Fibroblast of skin of right quadriceps (primary cell): ENCODE data around the gene H6PD.

ENCODE experiments used
- DNase-seq: peaks from one replicate; pipeline ENCODE4 v3.0.0-alpha.2; 2013

The H6PD gene

GRCh38 chr1:9241891-9242290, 7.3 kb downstream of the H6PD start:
- DNase-seq: no peak

DNA sequence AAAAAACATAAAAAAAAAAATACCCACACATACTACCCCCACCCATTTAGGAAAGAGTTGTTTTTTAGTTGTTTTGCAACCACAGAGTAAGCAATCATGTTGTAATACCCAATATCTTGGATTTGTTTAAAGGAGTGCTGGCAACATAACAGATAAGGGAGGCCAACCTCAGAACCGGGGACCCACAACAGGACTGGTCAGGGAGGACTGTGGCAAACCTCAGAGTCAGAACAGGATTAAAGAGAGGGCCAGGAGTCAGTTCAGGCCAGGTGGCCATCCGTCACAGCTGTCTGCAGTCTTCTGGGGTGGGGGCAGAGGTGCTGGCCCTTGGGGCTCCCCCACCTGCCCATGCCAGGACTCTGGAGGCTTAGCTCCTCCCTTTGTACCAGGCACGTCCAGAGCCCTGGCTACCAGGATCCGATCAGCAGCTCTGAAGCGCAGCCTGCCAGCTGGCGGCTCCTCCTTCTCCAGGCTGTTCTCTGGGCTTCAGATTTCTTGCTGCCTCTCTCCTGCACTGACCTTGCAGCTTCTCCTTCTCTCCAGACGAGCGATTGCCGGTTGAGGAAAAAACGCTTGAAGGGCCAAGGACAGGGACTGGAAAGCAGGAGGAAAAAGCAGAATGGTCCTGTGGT, 7.9 kb downstream of the H6PD start:
- DNase-seq: no peak

GRCh38 chr1:9243066-9243739, 8.6 kb downstream of the H6PD start:
- DNase-seq: no peak

GRCh38 chr1:9244501-9245229, 10.1 kb downstream of the H6PD start:
- DNase-seq: no peak

- DNase-seq: no peak
Observed at GRCh38 chr1:9245230-9245619, 10.7 kb downstream of the H6PD start.

DNA sequence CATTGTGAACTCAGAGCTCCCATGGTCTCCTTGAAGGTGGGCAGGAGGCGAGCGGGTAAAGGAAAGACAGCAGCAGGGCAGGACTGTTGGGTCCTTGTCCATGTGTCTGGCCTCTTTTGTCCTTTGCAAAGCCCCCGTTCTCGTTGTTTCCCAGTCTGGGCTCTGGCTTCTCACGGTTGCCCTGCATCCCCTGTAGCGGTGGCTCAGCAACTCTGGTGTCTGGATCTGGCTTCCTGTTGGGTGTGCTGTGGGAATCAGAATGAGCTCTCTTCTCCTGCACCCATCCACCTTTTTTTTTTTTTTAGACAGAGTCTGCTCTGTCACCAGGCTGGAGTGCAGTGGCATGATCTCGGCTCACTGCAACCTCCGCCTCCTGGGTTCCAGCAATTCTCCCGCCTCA, 11.1 kb downstream of the H6PD start:
- DNase-seq: no peak

GRCh38 chr1:9246215-9246614, 11.6 kb downstream of the H6PD start:
- DNase-seq: no peak

- no peak for DNase-seq
Observed at GRCh38 chr1:9246841-9247785, 12.5 kb downstream of the H6PD start.

- no peak for DNase-seq
Observed at GRCh38 chr1:9247894-9248293, 13.3 kb downstream of the H6PD start.

- DNase-seq: no peak
Observed at GRCh38 chr1:9248341-9249262, 14.0 kb downstream of the H6PD start.

- DNase-seq: no peak
Observed at GRCh38 chr1:9249263-9249533, 14.6 kb downstream of the H6PD start.

DNA sequence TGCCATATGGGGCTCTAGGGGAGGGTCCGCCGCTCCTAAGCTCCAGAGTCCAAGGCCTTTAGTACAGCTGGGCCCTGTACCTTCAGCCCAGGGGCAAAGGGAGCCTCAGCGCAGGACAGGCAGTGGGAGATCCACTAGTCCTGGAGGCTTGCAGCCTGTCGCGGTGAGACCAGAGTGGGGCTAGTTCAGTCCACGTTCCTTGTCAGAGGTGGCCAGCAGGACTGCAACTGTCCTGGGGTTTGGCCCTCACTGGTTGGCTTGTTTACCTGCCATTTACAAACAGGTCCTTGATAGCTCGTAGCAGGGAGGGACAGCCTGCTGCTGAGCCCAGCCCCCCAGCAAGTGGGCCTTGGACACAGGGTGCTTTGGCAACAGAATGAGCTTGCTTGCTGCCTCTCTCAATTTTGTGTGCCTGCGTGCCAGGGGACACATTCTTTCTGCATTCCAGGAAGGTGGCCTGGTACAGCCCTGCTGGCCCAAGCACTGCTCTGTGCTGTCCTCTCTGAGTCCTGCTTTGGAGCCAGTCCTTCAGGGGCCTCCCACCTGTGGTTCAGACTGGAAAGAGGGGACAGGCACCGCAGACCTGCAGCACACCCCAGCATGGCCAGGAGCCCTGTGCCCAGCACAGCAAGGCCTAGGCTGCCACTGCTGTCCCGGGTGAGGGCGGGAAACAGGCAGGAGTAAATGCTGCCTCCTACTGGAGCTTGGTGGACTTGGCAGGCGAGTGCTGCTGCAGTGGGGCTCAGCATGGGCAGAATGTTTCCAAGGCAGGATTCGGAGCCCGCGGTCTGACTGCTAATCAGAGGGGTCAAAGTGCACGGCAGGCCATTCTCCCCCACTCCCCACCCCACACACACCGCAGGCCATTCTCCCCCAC, 15.2 kb downstream of the H6PD start:
- DNase-seq: peak; percentile 17

- DNase-seq: no peak
Observed at GRCh38 chr1:9250411-9251381, 16.1 kb downstream of the H6PD start.

DNA sequence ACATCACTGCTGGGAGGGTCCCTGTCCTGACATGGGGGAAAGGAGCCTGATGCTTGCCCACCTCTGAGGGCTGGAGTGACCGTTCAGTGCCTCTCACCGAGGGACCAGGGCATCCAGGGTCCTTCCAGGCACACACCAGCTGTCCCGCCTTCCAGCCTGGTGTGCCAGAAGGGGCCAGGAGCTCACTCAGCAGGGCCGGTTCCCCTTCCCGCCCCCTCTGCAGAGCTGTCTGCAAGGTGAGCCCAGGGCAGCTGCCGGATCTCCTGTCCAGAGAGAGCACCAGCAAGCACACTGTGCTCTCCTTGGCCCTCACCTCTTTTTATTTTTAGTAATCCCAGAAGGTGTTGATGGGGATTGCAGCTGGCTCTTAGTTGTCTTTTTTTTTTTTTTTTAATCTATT, 16.9 kb downstream of the H6PD start:
- DNase-seq: no peak

- no peak for DNase-seq
Observed at GRCh38 chr1:9253004-9253403, 18.4 kb downstream of the H6PD start.

- no peak for DNase-seq
Observed at GRCh38 chr1:9253453-9254105, 19.0 kb downstream of the H6PD start.

DNA sequence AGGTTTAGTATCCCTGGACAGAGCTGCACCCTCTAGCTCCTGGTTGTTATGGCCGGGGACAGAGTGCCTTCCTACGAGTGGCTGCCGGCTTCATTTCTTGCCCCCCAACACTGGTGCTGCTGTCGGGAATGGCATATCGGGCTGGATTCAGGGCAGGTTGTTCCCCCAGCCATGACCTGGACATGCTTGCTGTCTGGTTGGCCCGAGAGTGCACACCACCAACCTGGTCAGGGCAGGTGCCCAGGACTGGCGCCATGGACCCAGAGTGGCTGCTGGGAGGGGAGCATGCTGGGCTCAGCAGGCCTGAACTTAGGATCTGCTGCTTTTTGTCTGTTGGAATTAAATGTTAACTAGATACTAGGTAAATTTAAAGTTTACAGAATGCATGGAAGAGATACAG, 21.8 kb downstream of the H6PD start:
- no peak for DNase-seq

- DNase-seq: no peak
Observed at GRCh38 chr1:9257851-9258250, 23.3 kb downstream of the H6PD start.

DNA sequence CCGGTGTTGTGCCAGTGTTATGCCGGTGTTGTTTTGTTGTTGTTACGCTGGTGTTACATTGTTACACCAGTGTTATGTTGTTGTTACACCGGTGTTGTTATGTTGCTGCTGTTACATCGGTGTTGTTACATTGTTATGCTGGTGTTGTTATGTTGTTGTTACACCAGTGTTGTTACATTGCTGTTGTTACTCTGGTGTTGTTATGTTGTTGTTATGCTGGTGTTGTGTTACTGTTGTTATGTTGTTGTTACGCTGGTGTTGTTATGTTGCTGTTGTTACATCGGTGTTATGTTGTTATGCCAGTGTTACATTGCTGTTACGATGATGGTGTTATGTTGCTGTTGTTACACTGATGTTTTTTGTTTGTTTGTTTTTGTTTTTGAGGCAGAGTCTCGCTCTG, 24.1 kb downstream of the H6PD start:
- DNase-seq: no peak
